Measurements from ENCODE around the gene NEK7.

The NEK7 gene

DNA sequence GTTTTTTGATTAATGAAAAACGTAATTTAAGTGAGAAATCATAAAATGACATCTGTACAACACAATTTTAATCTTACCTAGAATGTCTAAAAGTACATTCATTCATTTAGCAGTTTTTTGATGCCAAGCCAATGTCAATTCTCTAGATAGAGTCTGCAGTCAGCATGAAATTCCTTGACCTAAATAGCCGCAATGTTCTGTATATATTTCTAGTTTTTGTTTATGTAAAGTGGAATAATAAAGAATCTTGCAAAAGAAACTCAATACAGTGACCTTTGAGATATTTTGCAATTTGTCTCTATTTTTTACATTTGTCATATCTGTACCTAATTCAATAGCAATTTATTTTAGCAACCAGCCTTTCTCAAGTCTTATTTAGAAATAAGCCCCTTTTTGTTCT, 207.7 kb downstream of the NEK7 start:
- no peak for DNase-seq

DNA sequence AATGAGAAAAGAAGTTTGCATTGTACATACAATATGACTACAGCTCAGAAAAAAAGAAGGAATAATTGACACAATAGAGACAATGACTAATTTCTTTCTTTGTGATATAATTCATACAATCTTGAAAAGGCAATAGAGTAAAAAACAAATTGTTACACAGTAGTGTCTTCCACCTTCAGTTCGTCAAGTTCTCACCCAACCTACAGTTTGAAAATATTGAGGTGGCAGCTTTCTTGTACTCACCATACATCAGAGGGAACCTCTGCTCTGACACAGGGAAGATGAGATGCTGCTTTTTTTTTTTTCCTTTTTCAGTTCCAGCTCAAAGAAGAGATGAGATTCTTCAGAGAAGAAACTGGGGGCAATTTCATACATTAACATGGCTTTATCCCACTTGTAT, 210.5 kb downstream of the NEK7 start:
- DNase-seq: no peak

DNA sequence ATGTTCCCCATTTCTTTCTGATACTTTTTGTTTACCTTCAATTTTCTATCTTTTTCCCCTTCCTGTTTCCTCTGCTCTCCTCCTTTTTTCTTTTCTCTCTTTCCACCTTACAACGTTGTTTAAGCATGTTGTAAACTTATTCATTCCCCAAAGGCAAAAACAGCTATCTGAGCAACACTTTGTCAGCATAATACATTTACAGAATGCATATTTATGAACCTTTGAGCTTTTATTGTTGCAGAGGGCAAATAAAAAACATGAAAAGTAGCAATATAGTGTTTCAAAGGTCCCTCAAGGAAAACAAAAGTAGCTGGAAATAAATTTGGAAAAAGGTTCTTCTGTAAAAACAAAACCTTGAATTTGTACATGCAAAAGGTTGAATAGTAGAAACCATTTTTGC, 214.2 kb downstream of the NEK7 start:
- DNase-seq: no peak

All from NCI-H345 (cell line).